ENCODE results near the gene GPANK1. TPM values are rescaled to one million over a fixed set of nuclear protein-coding genes. Genes with fewer than 3 reads are reported as not detected.

Gene GPANK1
- total and polyA plus RNA-seq, 10 of the 15 experiments (the other 5 are each of a cell fraction or from before 2014, with no cell fraction given), result 11.7 to 36.3 (median 17.5) TPM

DNA sequence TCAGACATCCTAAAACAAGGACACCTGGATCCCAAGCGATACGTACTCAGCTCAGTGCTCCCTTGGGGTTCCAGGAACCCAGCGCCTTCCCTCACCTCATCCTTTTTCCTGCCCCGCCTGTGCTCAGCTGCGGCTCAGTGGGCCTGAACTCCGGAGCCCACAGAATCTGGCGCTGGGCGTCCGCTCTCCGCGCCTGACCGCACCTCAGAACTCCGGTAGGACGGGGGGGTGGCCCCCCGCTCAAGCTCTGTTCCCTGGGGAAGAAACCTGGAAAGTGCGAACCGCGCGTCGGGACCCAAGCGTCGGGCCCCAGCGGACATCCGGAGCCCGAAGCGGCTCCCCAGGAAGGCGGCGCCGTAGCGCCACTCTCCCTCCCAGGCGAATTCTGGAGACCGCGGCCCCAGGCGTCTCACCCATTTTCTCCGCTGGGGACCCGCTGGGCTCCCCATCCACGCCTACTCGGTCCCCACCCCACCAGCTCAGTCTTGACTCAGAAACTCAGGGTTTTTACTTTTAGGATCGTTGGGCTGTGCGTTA is 16.4 kb upstream of the GPANK1 start (continued):
- TF ChIP-seq TBL1XR1 (IDR thresholded peaks at IDR 0.05; ENCODE audit: low read depth, low read length) (no peak), NFYB (IDR thresholded peaks at IDR 0.05; ENCODE audit: insufficient read depth, low read depth, low read length) (no peak), SREBF1 (IDR thresholded peaks at IDR 0.05; ENCODE audit: low read length) (no peak), TAF1 (IDR thresholded peaks at IDR 0.05; ENCODE audit: borderline replicate concordance, low read depth, low read length) (0 out of 2 replicates have a peak, but pooled peaks have one; percentile 6)
- TF ChIP-seq, protein P1, sequence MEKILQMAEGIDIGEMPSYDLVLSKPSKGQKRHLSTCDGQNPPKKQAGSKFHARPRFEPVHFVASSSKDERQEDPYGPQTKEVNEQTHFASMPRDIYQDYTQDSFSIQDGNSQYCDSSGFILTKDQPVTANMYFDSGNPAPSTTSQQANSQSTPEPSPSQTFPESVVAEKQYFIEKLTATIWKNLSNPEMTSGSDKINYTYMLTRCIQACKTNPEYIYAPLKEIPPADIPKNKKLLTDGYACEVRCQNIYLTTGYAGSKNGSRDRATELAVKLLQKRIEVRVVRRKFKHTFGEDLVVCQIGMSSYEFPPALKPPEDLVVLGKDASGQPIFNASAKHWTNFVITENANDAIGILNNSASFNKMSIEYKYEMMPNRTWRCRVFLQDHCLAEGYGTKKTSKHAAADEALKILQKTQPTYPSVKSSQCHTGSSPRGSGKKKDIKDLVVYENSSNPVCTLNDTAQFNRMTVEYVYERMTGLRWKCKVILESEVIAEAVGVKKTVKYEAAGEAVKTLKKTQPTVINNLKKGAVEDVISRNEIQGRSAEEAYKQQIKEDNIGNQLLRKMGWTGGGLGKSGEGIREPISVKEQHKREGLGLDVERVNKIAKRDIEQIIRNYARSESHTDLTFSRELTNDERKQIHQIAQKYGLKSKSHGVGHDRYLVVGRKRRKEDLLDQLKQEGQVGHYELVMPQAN (conservative IDR thresholded peaks at IDR 0.05), result 0 out of 2 replicates have a peak, but pooled peaks have one; percentile 42

DNA sequence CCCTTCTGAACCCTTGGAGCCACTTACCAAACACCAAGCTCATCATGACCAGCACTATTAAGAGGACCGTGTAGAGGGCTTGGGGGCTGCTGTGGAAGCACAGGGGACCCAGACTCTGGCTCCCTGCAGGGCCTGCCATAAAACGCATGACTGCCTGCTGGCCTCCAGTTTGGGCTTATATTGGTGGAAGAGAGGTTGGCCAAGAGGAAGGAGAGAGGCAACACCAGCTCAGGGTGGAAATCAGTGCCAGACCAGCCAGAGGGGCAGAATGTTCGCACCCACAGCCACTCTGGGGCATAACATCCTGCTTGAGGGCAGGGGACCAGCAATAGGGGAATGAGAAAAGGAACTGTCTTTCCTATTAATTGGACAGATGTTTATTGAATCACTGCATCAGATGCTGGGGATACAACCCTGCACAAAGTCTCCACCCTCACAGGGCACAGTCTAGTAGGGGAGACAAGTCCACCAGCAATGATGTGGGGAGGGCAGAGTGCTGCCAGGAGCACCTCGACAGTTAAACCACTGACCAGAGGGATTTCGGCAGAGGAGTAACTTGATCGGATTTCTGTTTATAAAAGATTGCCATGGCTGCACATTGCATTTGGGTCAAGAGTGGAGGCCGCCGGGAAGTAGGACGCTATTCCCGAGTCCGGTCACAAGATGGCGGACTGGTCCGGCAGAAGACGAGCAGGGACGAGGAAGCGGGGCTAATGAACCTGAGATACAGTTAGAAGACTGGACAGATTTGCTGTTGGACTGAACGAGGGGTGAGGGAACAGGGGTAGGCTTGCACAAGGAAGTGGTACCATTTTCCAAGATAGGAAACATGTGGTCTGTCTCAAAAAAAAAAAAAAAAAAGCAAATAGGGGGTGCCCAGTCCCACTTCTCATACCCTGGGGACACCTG is 15.7 kb upstream of the GPANK1 start, which contains the start of gene LY6G5C:
Gene LY6G5C, minus strand, starts transcription at position 842 of the 909 bp plus-strand sequence. Its CDS starts 694 bp downstream, at position 148.
- Histone ChIP-seq H3K79me2 (ENCODE audit: control insufficient read depth, insufficient read depth, low read length) (no peaks in the 10 kb centered on the region), H3K9ac (ENCODE audit: control insufficient read depth, insufficient read depth, low read length) (peak within 1 kb of the TSS; percentile 41), H3K4me3 (peak within 1 kb of the TSS; percentile 71), H4K20me1 (ENCODE audit: control insufficient read depth, insufficient read depth) (no peaks in the 10 kb centered on the region), H3K27me3 (replicated peaks in 1 of 2; ENCODE audit: control insufficient read depth in 2 of 2, insufficient read depth in 2 of 2, low read length in 1 of 2) (no peaks in the 10 kb centered on the region), H2AFZ (ENCODE audit: control insufficient read depth, low read depth, low read length) (peak within 1 kb of the TSS; percentile 79), H3K4me2 (ENCODE audit: control insufficient read depth, insufficient read depth) (peak within 1 kb of the TSS; percentile 87), H3K9me3 (replicated peaks; ENCODE audit: control insufficient read depth, insufficient read depth, low read length) (no peaks in the 10 kb centered on the region), H3K27ac (ENCODE audit: control insufficient read depth, insufficient read depth) (peak within 1 kb of the TSS; percentile 15; the same call in 1 of the 2 replicates), H3K4me1 (ENCODE audit: control insufficient read depth, insufficient read depth, low read length) (peaks cover 6% of the 10 kb centered on the region), H3K36me3 (ENCODE audit: control insufficient read depth in 2 of 2, insufficient read depth in 2 of 2, low read length in 1 of 2) (no peaks in the 10 kb centered on the region)
- no peak for DNase-seq (ENCODE audit: low read depth, low spot score)
- FAIRE-seq, result peak; percentile 94
- ChIA-PET RAD21 (ENCODE audit: unreplicated experiment) (interaction anchor here (0.7 to 2.5 kb wide), 10 partner anchors 9 to 242 kb away, joined by 3 to 30 read pairs (median 4); partner anchors contain the start of genes ATP6V1G2, DDAH2 and NEU1), POLR2A (interaction anchor here (0.6 to 0.7 kb wide), 4 partner anchors 58 to 147 kb away, joined by 3 to 7 read pairs (median 4); partner anchors contain the start of gene HSPA1B), CTCF (interaction anchor here (0.6 to 2.7 kb wide), 31 partner anchors 8 to 272 kb away, joined by 3 to 16 read pairs (median 3); partner anchors contain the start of genes HSPA1A, HSPA1L and LY6G5B), SMC1A (ENCODE audit: uncharacterized antibody, unreplicated experiment) (interaction anchor here (0.7 to 2.5 kb wide), 8 partner anchors 50 to 243 kb away, joined by 3 to 12 read pairs (median 4); partner anchors contain the start of gene MSH5)
- in situ Hi-C loops (cut with MboI), result no loop called here
- intact Hi-C loops (cut with micrococcal nuclease; ENCODE audit: unreplicated experiment), result loop anchor here (1.0 to 5.0 kb wide), 4 partner anchors 52 to 183 kb away; no protein-coding TSS in a partner anchor
- 12% methylated on average over 17 of the region's 17 CpGs for WGBS (ENCODE audit: insufficient coverage, insufficient replicate concordance, low lambda C conversion rate, missing lambda C conversion rate)
- ATAC-seq, result peak; percentile 83
- BruUV-seq (replicated peaks), result no TSS peak
- TF ChIP-seq SMC3 (IDR thresholded peaks at IDR 0.05; ENCODE audit: borderline replicate concordance, low read length) (peak; percentile 89), CBX5 (IDR thresholded peaks at IDR 0.05; ENCODE audit: low read depth) (no peak), TCF7 (IDR thresholded peaks at IDR 0.05; ENCODE audit: borderline replicate concordance) (no peak), CHD4 (IDR thresholded peaks at IDR 0.05) (no peak), SPI1 (IDR thresholded peaks at IDR 0.05; ENCODE audit: borderline replicate concordance, insufficient read depth, low read depth, low read length) (peak; percentile 21; the same call in 1 of the 2 replicates), MEF2A (IDR thresholded peaks at IDR 0.05; ENCODE audit: insufficient read depth, low read depth, low read length) (0 out of 2 replicates have a peak, but pooled peaks have one; percentile 18), CREB1 (IDR thresholded peaks at IDR 0.05; ENCODE audit: low read depth) (no peak), MXI1 (IDR thresholded peaks at IDR 0.05; ENCODE audit: low read depth, low read length) (0 out of 2 replicates have a peak, but pooled peaks have one; percentile 24)
- TF ChIP-seq, protein P2, sequence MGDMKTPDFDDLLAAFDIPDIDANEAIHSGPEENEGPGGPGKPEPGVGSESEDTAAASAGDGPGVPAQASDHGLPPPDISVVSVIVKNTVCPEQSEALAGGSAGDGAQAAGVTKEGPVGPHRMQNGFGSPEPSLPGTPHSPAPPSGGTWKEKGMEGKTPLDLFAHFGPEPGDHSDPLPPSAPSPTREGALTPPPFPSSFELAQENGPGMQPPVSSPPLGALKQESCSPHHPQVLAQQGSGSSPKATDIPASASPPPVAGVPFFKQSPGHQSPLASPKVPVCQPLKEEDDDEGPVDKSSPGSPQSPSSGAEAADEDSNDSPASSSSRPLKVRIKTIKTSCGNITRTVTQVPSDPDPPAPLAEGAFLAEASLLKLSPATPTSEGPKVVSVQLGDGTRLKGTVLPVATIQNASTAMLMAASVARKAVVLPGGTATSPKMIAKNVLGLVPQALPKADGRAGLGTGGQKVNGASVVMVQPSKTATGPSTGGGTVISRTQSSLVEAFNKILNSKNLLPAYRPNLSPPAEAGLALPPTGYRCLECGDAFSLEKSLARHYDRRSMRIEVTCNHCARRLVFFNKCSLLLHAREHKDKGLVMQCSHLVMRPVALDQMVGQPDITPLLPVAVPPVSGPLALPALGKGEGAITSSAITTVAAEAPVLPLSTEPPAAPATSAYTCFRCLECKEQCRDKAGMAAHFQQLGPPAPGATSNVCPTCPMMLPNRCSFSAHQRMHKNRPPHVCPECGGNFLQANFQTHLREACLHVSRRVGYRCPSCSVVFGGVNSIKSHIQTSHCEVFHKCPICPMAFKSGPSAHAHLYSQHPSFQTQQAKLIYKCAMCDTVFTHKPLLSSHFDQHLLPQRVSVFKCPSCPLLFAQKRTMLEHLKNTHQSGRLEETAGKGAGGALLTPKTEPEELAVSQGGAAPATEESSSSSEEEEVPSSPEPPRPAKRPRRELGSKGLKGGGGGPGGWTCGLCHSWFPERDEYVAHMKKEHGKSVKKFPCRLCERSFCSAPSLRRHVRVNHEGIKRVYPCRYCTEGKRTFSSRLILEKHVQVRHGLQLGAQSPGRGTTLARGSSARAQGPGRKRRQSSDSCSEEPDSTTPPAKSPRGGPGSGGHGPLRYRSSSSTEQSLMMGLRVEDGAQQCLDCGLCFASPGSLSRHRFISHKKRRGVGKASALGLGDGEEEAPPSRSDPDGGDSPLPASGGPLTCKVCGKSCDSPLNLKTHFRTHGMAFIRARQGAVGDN (IDR thresholded peaks at IDR 0.05), result no peak

Data from GM12878 (cell line).